GM19193 (cell line): Measurements from ENCODE around the gene NFX1.
"Not testable (repeated sequence)": the region's sequence is repeated elsewhere in the genome, so short reads cannot be mapped to it uniquely, and the experiment has no call there.

Experiments used
- POLR2A ChIP-seq: IDR thresholded peaks from 4 replicates; pipeline ENCODE4 v1.6.1; 2011; ENCODE audit not compliant: insufficient read depth, insufficient read length; ENCODE audit errors: extremely low read depth

NFX1 gene

GRCh38 chr9:33374190-33374589 lies 83.9 kb downstream of the NFX1 start:
- no peak for TF ChIP-seq POLR2A

GRCh38 chr9:33374634-33375237 lies 84.4 kb downstream of the NFX1 start:
- TF ChIP-seq POLR2A = no peak

GRCh38 chr9:33375238-33375840 lies 85.0 kb downstream of the NFX1 start:
- TF ChIP-seq POLR2A = no peak

- TF ChIP-seq POLR2A = no peak
Observed at GRCh38 chr9:33375841-33376321, 85.6 kb downstream of the NFX1 start.

- no peak for TF ChIP-seq POLR2A
Observed at GRCh38 chr9:33377089-33377715, 86.9 kb downstream of the NFX1 start.

DNA sequence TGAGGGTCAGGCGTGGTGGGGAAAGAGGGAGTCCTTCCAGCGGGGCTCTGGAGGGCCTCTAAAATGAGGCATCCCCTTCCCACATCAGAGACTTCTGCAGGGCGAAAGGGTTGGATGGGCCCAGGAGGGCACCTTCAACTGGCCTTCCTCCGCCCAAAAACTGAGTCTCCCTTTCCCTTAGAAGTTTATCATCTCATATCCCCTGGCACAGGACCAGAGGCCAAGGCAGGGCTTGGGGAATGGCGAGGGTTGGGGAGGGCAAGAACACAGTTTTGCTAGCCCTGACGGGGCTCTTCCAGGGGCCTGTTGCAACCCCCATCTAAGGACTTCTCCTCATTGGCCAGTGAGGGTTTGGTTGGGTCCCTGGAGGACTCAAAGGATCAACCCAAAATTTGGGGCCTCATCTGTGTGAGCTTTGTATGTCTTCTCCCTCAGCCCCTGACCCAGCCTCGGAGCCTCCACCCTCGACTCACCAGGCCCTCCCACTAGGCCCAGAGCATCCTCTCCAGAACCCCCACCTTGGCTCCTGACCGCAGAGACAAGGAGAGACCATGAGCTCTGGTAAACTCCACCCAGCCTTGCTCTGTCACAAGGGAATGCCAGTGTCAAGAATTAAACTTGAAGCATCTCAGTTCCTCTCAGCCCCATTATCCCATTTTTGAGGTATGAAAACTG lies 87.9 kb downstream of the NFX1 start:
- TF ChIP-seq POLR2A = no peak

DNA sequence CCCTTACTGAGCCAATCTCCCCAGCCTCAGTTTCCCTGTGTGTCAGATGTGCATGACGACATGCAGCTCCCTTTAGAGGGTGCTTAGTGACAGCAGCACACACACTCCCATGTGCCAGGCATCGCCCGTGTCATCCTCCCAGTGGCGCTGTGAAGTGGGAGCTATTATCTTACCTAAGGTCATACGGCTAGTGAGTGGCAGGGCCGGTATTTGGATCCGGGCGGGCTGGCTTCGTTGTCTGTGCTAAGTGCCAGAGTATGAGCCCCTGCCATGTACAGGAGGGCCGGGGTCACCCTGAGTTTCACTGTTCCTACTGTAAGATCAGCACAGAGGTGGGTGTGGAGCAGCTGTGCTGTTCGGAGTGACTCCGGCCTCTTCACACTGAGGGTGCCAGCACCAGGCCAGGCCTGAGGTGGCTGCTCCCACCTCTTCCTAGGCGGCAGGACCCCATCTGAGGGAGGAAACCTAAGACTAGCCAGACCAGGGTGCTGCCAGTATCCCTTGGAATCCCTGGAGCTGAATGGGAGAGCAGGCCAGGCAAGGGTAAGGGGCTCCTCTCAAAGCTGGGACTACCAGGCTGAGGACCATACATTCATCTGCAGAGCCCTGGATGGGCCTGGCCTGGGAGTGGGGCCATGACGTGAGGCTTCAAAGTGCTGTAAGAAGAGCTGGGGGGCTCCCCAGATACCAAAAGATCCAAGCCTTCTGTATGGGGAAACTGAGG lies 89.5 kb downstream of the NFX1 start:
- no peak for TF ChIP-seq POLR2A

DNA sequence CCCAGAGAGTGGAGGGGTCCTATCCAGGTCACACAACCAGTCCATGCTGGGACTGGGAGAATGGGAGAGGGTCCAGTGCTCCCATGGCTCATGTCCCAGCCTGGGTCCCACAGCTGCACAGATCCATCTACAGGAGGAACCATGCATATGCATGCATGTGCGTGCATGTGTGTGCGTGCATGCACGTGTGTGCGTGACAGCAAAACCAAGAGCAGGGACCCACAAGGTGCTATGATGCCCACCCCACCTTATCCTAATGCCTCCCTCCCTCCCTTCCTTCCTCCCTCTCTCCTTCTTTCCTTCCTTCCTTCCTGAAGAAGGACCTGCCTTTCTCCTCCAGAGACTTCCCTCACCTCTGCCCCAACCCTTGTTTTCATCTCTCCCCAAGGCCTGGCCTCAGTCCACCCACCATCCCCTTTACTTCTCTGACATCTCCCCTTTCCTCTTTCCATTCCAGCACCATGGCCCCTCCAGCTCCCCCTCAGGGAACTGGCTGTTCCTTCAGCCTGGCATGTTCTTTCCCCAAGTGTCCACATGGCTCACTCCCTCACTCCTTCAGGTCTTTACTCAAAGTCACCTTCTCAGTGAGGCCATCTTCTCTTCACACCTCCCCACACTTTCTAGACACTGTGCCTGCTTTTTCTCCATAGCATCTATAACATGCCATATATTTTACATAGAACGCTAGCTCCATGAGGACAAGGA lies 90.2 kb downstream of the NFX1 start:
- TF ChIP-seq POLR2A = no peak

GRCh38 chr9:33381231-33381791 lies 91.0 kb downstream of the NFX1 start:
- TF ChIP-seq POLR2A = no peak

GRCh38 chr9:33388110-33388994 lies 98.0 kb downstream of the NFX1 start:
- TF ChIP-seq POLR2A = no peak

DNA sequence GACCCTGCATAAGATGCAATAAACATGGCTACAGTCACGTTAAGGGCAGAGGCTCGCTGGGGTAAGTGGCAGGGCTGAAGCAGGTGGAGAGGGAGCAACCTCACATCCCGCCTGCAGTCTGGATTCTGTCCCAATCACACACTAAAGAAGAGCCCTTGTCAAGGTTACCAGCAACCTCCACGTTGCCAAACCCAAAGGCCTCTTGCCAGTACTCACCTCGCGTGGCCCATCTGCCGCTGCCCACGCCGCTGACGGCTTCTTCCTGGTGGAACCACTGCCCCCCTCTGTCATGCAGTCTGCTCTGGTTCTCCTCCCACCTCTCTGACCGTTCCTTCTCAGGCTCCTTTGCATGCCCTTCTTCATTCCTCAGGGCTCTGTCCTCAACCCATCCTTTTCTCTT lies 103.3 kb downstream of the NFX1 start:
- TF ChIP-seq POLR2A = no peak

DNA sequence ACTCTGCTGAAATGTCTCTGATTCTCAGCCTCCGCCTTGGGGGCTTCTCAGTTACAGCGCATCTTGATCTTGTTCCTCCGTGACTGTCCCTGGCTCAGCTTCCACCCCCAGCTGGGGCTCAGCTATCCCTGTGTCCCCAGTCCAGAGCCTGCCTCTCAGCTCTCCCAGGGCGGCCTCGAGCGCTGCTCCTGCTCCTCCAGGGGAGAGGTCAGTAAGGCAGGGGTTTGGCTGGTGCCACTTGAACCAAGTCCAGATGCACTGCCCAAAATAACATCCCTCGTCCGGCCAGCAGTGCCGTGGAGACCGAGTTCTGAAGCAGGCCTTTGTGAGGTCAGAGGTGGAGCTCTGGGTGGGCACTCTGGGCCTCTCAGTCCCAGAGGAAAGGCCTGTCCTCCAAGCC lies 112.1 kb downstream of the NFX1 start, which contains the start of gene AQP7:
Gene AQP7 (minus strand): TSS at position 198 of the 400 bp plus-strand sequence. CDS start 1,306 bp downstream, outside the sequence.
- TF ChIP-seq POLR2A = not testable (repeated sequence)
